Prostate gland (tissue), 2 donors: ENCODE measurements around the gene TMEM38A.

ENCODE experiments used
- CTCF ChIP-seq, 4 experiments: fragments of 200-600 bp in 2 of 4; fragments of 450-650 bp in 2 of 4; sonication (generic) in 2 of 4; IDR thresholded peaks; 1 replicate in 3 of 4; 2 replicates in 1 of 4; pipeline ENCODE4 v1.5.1; 2016 to 2019; ENCODE audit warnings: antibody characterized with exemption in 4 of 4, mild to moderate bottlenecking in 2 of 4, moderate library complexity in 2 of 4
- POLR2AphosphoS5 ChIP-seq: sonication (generic); formaldehyde crosslinking; IDR thresholded peaks from one replicate; pipeline ENCODE4 v1.6.1; 2017; ENCODE audit warnings: antibody characterized with exemption

GRCh38 chr19:16626796-16627192, 34.1 kb upstream of the TMEM38A start:
- TF ChIP-seq CTCF (IDR thresholded peaks at IDR 0.05) (no peak), POLR2AphosphoS5 (no peak)
